HepG2 (cell line): ENCODE data around the gene TPD52L2. TPM values are rescaled to one million over a fixed set of nuclear protein-coding genes. Genes with fewer than 3 reads are reported as not detected.

ENCODE experiments used
- CBFB ChIP-seq: sonication (generic); formaldehyde crosslinking; IDR thresholded peaks from 2 replicates; pipeline ENCODE4 v1.4.0; 2020; ENCODE audit warnings: missing genetic modification reagents
- JUNB ChIP-seq: sonication (generic); formaldehyde crosslinking; IDR thresholded peaks from 2 replicates; pipeline ENCODE4 v1.8.0; 2022; ENCODE audit warnings: missing genetic modification reagents, mild to moderate bottlenecking, borderline replicate concordance
- KAT2B ChIP-seq: fragments of 150-350 bp; IDR thresholded peaks from 2 replicates; pipeline ENCODE4 v1.6.1; 2014; ENCODE audit warnings: low read depth, low read length, borderline replicate concordance
- KDM2A ChIP-seq: sonication (generic); formaldehyde crosslinking; IDR thresholded peaks from 2 replicates; pipeline ENCODE4 v1.4.0; 2020; ENCODE audit warnings: low read depth, missing genetic modification reagents, borderline replicate concordance
- MLXIP ChIP-seq: sonication (generic); formaldehyde crosslinking; IDR thresholded peaks from 2 replicates; pipeline ENCODE4 v1.9.0; 2021; ENCODE audit warnings: missing genetic modification reagents, borderline replicate concordance
- SALL2 ChIP-seq: sonication (generic); formaldehyde crosslinking; IDR thresholded peaks from 2 replicates; pipeline ENCODE4 v1.8.1; 2023; ENCODE audit warnings: mild to moderate bottlenecking, missing genetic modification reagents, inconsistent platforms
- SRY ChIP-seq: sonication (generic); formaldehyde crosslinking; IDR thresholded peaks from 2 replicates; pipeline ENCODE4 v1.8.0; 2022; ENCODE audit warnings: mild to moderate bottlenecking, missing genetic modification reagents
- ZBTB2 ChIP-seq: sonication (generic); formaldehyde crosslinking; IDR thresholded peaks from 2 replicates; pipeline ENCODE4 v1.8.0; 2022; ENCODE audit warnings: low read depth, missing genetic modification reagents
- ZKSCAN1 ChIP-seq: fragments of 150-350 bp; IDR thresholded peaks from 2 replicates; pipeline ENCODE4 v1.6.1; 2014; ENCODE audit warnings: low read length
- ZNF383 ChIP-seq: sonication (generic); formaldehyde crosslinking; IDR thresholded peaks from 2 replicates; pipeline ENCODE4 v1.4.0; 2020; ENCODE audit warnings: missing genetic modification reagents, mild to moderate bottlenecking, borderline replicate concordance
- ZNF431 ChIP-seq: sonication (generic); formaldehyde crosslinking; IDR thresholded peaks from 2 replicates; pipeline ENCODE4 v1.9.0; 2022; ENCODE audit warnings: missing genetic modification reagents, low read depth, mild to moderate bottlenecking, borderline replicate concordance
- ZNF567 ChIP-seq: sonication (generic); formaldehyde crosslinking; IDR thresholded peaks from 2 replicates; pipeline ENCODE4 v1.8.1; 2023; ENCODE audit warnings: mild to moderate bottlenecking, missing genetic modification reagents, borderline replicate concordance
- ZNF687 ChIP-seq: sonication (generic); formaldehyde crosslinking; IDR thresholded peaks from 2 replicates; pipeline ENCODE4 v1.5.1; 2020; ENCODE audit warnings: mild to moderate bottlenecking, missing genetic modification reagents, moderate library complexity
- ZNF709 ChIP-seq: sonication (generic); formaldehyde crosslinking; IDR thresholded peaks from 2 replicates; pipeline ENCODE4 v1.5.0; 2020; ENCODE audit warnings: mild to moderate bottlenecking, missing genetic modification reagents
- polyA plus RNA-seq, 8 experiments: library from polyadenylated mRNA; depleted of rRNA in 3 of 8; stranded (reverse) in 7 of 8; unstranded in 1 of 8; fragments of >200 nt; fragmentation: Illumina TruSeq in 4 of 8; extraction: Trizol in 4 of 8; gene quantifications; 2 replicates each; pipeline versions ENCODE4 v1.2.1 to v1.2.3, GENCODE V29; 2011 to 2016; ENCODE audit warnings: low read depth in 4 of 8, missing spikeins in 1 of 8, mixed read lengths in 1 of 8; ENCODE audit not compliant: insufficient read depth in 1 of 8
- total RNA-seq, 5 experiments: library from RNA; depleted of rRNA; stranded (reverse); fragments of >200 nt; fragmentation: Illumina TruSeq; extraction: Trizol; gene quantifications; 2 replicates each; pipeline ENCODE4 v1.2.3, GENCODE V29; 2016; ENCODE audit warnings: low read depth in 1 of 5
- TF ChIP-seq, protein P1 (sequence below): sonication (generic); formaldehyde crosslinking; IDR thresholded peaks from 2 replicates; pipeline ENCODE4 v1.4.0; 2020; ENCODE audit warnings: missing genetic modification reagents
- TF ChIP-seq, protein P2 (sequence below): sonication (generic); formaldehyde crosslinking; IDR thresholded peaks from 2 replicates; pipeline ENCODE4 v1.4.0; 2020; ENCODE audit warnings: missing genetic modification reagents

The TPD52L2 gene
- total and polyA plus RNA-seq, 2 of the 13 experiments (the other 11 are each of a cell fraction or from before 2014, with no cell fraction given) = 156 to 184 TPM

DNA sequence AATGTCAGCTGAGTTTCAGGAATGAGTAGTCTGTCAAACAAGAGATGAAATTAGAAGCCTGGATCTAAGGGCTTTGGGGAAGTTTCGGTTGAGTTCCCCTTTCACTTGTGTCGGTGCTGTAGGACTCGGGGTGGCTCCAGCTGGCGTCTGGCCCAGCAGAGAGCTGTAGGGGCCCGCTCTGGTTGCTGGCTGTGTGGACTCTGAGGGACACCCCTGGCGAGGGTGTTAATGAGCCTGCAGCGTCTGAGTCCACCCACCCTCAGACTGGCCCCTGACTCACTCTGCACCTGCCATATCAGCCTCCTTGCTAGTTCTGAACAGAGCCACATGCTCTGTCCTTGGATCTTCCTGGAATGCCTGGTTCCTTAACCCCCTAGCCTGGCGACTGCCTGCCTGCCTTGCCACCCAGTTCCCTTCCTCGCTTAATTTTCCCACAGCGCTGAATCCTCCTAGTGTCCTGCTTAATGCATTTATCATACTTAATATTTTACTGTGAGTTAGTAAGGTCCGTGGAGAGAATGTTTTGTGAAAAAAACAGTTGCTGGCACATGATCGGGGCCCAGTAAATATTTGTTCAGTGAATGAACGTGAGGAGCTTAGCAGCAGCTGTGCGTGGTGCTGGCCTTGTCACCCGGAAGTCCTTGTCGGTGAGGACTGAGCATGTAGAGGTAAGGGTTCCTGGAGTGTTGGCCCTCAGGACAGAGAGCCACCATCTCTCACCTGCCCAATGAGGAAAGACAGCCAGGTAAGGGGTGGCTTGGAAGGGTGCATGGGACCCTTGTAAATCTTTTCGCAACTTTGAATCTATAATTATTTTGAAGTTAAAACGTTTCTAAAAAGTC, 31.4 kb downstream of the TPD52L2 start (continued):
- TF ChIP-seq MLXIP = 0 out of 2 replicates have a peak, but pooled peaks have one; percentile 24
- 0 out of 2 replicates have a peak, but pooled peaks have one; percentile 21 for TF ChIP-seq ZNF567 (CRISPR knock-in tag)
- TF ChIP-seq, protein P1, sequence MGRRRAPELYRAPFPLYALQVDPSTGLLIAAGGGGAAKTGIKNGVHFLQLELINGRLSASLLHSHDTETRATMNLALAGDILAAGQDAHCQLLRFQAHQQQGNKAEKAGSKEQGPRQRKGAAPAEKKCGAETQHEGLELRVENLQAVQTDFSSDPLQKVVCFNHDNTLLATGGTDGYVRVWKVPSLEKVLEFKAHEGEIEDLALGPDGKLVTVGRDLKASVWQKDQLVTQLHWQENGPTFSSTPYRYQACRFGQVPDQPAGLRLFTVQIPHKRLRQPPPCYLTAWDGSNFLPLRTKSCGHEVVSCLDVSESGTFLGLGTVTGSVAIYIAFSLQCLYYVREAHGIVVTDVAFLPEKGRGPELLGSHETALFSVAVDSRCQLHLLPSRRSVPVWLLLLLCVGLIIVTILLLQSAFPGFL (CRISPR knock-in tag) = 0 out of 2 replicates have a peak, but pooled peaks have one; percentile 62
- no peak for TF ChIP-seq ZBTB2 (CRISPR knock-in tag)
- TF ChIP-seq, protein P2, sequence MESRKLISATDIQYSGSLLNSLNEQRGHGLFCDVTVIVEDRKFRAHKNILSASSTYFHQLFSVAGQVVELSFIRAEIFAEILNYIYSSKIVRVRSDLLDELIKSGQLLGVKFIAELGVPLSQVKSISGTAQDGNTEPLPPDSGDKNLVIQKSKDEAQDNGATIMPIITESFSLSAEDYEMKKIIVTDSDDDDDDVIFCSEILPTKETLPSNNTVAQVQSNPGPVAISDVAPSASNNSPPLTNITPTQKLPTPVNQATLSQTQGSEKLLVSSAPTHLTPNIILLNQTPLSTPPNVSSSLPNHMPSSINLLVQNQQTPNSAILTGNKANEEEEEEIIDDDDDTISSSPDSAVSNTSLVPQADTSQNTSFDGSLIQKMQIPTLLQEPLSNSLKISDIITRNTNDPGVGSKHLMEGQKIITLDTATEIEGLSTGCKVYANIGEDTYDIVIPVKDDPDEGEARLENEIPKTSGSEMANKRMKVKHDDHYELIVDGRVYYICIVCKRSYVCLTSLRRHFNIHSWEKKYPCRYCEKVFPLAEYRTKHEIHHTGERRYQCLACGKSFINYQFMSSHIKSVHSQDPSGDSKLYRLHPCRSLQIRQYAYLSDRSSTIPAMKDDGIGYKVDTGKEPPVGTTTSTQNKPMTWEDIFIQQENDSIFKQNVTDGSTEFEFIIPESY = peak; percentile 27; the same call in 1 of the 2 replicates
- no peak for TF ChIP-seq JUNB (CRISPR knock-in tag)
- peak; percentile 81 for TF ChIP-seq ZNF687 (CRISPR knock-in tag)
- TF ChIP-seq ZNF709 (CRISPR knock-in tag) = no peak
- TF ChIP-seq ZKSCAN1 = no peak
- no peak; the same call in 1 of the 2 replicates for TF ChIP-seq CBFB (CRISPR knock-in tag)
- no peak for TF ChIP-seq KAT2B
- TF ChIP-seq SRY = peak; percentile 62; the same call in 1 of the 2 replicates
- TF ChIP-seq ZNF383 = peak; percentile 85; the same call in 1 of the 2 replicates
- TF ChIP-seq ZNF431 (CRISPR knock-in tag) = no peak
- TF ChIP-seq KDM2A (CRISPR knock-in tag) = peak; percentile 72
- TF ChIP-seq SALL2 = peak; percentile 88
